Stimulated activated CD4-positive, alpha-beta T cell treated with anti-CD3 and anti-CD28 coated beads, Interleukin-15, amount 100 ng/mL, for 24 hours (primary cell): ENCODE results near the gene TBL1XR1.

Experiments used
- DNase-seq: peaks from one replicate; pipeline ENCODE4 v3.0.0-alpha.2; 2020

TBL1XR1 gene

DNA sequence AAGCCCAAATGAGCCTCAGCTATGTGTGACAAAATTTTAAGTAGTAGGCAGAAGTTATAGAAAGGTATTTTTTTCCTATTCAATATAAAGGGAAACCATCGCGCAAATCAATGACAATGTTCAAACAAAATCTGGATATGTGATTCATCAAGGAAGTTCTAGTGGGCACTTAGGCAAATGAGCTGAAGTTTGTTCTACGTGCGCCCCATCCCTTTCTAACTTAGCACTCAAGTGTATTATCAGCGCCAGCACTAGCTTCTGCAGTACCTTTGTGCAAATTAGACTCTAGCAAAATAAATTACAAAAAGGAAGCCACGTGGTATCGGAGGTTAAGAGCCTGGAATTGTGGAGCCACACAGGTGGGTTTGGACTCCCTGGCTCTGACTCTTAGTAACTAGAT, 91.1 kb downstream of the TBL1XR1 start:
- DNase-seq: no peak

DNA sequence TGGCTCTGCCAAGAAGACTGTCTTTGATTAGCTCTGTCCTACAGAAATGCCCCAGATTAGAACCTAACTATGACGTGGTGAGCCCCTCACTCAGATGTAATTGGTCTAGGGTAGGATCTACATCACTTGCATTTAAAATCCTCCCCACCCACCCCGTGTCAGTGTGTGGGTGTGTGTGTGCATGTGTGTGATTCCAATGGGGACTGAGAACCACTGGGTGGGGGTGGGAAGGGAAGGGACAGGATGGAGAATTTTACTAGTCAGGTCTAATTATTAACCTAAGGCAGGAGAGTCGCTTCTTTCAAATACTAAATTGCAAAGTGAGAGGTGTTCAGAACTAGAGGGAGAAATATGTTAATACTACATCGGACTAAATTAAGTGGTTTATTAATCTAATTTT, 91.7 kb downstream of the TBL1XR1 start:
- no peak for DNase-seq

DNA sequence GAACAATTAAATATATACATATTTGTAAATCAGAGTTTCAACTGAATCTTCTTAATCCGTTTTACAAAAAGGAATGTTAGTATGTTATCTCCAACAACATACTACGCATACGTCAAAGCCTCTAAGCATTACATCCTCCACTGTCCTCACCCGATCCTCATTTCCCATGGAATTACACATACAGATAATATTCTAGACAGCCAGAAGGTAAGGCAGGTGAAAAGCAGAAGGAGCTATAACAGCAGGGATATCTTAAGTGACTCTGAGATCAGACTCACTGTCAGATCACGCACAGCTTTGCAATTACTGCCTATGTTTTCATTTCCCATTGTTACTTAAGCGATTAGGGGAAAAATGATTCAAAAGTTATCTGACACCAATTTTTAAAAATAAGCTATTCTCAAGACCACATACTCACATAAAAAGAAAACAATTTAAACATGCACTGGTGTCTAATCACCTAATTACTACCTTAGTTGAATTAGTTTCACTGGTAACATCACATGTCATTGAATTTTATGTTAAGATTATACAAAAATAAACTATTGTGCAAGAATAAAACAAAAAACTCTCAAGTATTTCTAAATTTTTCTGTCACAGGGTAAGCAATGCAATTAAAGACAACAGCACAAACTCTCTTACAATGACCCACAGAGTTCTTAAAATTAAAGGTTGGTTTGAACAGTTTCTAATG, 92.8 kb downstream of the TBL1XR1 start:
- no peak for DNase-seq

DNA sequence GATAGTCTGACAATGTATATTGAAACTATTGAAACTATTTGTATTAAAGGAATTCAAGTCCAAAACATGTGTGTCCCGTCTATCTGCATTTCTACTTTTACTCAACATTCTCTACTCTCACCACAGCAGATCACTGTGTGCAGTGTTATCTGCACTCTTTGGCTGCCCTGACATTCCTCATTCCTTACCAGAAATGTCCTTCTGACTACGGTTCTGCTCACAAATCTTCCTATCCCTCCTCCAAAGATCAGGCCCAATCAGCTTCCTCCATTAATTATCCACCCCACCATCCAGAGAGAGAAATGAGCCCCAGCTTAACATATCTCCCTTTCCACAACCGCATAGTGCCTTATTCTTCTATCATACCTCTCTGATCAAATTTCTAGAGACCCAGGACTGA, 94.7 kb downstream of the TBL1XR1 start:
- no peak for DNase-seq

DNA sequence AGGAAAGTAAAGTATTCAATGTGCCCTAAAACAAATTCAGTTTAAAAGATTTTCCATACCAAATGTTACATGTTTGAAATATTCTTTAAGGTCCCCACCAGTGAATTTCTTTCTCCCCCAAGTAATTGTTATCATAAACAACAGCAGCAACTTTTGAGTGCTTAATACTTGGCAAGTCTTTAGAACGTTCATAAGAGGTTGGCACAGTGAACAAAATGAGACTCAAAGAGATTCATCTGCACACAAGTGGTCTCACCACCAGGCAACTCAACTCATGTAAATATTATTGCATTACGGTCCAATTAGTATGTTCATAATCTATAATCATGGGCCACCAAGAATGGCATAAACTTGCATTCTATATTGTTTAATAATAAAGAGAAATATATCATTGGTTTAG, 98.7 kb downstream of the TBL1XR1 start:
- DNase-seq: no peak

DNA sequence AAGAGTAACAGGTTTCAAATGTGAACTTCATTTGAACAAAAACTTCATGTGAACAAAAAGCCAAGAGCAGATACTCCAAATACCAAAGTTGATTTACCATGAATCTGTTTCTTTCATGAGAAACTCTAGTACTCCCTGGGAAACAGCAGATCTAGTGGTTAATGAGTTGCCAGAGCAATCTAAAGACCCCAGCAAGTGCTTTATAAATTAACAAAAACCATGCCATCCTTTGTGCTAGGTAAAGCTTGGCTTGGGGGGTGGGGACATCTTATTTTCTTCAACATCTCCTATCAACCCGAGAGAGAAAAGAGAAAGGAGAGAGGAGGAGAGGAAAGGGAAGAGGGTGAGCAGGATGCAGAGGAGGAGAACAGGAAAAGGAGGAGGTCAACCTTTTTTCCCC, 100.7 kb downstream of the TBL1XR1 start:
- no peak for DNase-seq

DNA sequence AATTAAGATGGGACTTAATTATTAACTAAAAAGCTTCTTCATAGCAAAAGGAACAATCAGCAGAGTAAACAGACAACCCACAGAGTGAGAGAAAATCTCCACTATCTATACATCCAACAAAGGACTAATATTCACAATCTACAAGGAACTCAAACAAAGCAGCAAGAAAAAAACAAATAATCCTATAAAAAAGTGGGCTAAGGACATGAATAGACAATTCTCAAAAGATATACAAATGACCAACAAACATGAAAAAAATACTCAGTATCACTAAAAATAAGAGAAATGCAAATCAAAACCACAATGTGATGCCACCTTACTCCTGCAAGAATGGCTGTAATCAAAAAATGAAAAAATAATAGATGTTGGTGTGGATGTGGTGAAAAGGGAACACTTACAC, 103.3 kb downstream of the TBL1XR1 start:
- no peak for DNase-seq

DNA sequence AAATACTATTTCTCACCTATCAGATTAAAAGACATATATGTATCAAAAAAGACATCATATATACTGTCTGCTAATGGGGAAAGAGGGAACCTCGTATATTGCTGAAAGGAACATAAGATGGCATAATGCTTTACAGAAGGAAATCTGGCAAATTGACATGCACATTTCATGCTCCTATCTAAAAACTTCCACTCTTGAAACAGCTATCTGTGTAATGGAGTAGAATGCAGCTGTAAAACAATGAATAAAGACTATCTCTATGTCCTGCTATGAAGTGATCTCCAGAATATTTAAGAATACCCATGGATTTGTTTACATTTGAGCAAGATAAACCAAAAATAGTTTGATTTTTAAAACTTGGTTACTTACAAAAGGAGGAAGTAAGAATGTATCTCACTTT, 107.4 kb downstream of the TBL1XR1 start:
- DNase-seq: no peak

DNA sequence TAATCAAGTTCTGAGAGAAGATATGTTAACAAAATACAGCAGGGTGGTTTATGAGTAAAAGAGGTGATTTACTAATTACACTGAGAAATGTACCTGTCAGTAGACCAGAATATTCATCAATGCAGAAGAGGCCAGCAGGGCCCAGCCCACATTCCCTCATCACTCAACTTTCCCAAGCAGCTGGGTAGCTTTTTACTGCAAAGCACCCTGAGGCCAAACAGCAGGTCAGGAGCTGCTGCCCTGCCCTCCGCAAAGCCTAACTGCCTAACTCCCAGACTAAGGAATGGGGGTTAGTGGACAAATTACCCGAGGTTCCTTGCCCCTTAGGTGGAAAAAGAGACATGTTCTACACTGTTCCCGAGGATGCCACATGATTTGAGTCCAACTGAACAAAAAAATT, 108.2 kb downstream of the TBL1XR1 start:
- DNase-seq: no peak

DNA sequence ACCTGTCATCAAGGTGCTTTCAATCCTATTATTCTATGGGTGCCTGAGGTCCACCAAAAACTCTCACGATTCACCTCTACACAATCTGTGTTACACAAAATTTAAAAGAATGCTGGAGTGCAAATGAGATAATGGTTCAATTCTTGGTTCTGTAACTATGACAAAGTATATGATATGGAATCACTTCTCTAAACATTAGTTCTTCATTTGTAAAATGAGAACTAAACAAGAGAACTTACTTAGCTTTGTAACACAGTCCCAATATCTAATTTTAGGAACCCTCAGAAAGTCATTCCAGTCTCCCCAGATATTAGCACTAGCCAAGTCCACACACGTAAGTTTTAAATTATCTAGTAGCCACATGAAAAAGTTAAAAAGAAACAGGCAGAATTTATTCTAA, 111.5 kb downstream of the TBL1XR1 start:
- DNase-seq: no peak

DNA sequence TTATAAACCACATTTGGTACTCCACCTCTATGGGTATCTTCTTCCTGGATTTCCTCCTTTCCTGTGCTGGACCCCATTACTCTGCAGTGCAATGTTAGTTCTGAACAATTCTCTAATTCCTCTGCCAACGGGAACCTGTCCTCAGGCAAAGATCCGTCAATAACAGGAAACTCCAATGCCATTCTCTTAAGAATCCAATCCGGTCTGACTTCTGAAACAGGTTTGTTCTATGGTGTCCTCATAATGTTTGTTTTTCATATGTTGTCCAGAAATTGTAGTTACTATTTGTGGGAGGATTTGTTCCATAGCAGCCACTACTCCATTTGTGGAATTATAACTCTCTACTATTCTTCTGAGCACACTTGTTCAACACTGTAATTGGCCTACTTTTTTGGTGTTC, 112.7 kb downstream of the TBL1XR1 start:
- no peak for DNase-seq

DNA sequence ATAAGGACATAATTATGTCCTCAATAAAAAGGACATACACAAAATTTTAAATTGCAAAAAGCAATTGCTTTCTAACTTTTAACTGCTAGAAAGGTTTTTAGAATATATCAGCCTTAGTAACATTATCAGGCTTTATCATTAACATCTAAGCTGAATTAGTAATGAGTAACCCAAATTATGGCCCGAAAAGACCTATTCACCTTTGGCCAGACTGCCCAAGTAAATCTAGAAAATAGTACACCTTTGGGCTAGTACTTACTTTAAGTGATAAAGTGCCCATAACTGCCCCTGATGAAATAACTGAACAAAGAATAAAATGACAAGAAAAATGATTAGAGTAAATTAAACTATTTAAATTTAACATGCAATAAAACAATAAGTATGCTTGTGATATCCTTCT, 117.2 kb downstream of the TBL1XR1 start:
- DNase-seq: no peak

DNA sequence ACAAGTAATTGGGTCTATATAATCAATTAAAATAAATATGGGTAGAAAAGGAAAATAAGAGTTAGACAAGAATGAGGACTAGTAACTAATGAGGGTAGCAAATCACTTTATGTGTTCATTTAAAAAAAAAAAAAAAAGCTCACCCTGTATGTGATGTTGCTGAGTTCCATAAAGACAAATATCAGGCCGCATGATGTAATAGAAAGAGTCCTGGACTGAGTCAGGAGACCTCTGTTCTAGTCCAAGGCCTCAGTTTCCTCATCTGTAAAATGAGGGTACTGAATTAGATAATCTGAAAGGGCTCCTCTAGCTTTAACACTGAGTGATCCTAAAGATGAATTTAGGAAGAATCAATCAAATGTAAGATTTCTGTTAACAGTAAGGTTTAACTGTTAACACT, 117.6 kb downstream of the TBL1XR1 start:
- no peak for DNase-seq

DNA sequence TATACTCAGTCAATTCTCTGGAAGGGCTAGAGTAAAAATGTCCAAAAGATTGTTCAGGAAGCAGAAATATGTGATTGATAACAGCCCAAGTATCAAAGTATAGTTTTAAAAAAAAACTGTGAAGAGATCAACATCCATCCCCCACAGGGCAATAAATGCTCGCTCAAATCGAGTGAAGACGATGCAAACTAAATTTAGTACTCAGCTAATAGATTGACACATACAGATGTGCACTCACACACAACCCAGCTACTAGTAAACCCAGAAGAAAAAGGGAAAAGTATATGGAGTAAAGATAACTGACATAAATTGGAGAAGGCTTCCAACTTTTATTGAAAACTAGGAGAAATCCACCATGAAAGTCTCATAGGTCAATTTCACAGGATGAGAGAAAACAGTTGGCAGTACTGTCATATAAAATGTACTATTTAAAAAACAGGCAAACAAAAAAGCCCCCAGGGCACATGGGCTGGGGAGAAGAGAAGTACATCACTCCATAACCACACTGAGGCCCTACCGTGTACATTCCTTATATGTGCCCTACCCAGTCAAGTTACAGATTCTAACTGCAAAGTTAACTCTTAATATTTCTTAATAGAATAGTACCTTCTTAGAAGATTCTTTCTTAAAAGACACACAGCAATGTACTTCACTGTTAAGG, 125.7 kb downstream of the TBL1XR1 start:
- DNase-seq: no peak

DNA sequence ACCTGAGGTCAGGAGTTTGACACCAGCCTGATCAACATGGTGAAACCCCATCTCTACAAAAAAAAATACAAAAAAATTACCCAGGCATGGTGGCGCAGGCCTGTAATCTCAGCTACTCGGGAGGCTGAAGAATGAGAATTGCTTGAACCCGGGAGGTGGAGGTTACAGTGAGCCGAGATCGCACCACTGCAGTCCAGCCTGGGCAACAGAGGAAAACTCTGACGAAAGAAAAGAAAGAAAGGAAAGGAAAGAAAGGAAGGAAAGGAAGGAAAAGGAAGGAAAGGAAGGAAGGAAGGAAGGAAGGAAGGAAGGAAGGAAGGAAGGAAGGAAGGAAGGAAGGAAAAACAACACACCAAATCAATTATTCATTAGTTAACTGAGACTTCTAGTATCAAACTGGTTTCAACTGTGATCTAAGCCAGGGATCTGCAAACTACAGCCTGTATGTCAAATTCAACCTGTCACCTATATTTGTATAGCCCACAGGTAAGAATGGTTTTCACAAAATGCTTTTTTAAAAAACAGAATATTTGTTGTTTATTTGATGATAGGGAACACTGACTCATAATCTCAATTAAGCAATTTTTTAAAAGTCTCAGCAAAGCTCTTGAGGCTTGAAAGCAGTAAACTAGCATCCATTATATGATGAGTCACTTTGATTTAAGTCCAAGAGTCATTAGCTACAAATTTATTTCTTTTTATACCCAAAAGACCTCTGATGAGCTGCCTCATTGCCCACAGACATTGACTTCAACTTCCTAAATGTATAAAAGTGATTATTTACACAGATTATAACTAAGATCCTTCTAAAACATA, 127.6 kb downstream of the TBL1XR1 start:
- no peak for DNase-seq

DNA sequence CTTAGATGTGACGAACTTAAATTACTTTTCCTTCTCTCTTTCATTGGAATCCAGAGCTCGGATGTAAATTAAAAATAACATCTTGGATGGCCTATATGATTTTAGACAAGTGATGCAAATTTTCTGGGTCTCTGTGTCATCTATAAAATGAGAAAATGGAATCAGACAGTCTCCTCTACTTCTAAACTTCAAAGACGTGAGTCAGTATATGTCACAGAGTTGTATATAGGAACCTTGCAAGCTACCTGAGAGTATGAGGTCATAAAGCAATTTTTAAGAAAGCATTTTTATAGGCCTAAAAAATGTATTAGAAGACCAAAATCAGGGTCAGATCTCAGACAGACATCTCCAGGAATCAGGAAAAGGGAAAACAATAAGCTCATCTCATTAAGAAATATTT, 128.3 kb downstream of the TBL1XR1 start:
- no peak for DNase-seq

DNA sequence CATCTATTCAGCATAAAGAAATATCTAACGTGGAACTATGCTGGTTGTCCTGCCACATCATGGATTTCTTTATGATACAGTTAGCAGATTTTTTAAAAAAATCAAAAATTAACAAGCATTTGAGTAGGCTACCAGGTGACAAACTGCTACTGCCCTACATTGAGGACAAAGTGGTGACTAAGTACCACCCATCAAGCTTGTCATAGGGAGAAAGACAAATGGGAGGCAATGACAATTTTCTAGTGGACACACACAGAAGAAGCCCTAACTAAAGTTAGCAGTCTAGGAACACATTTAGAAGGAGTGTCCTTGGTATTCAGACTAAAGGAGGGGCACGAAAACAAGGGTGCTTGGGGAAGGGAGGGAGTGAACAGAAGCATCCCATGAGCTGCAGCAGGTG, 131.2 kb downstream of the TBL1XR1 start:
- DNase-seq: no peak

DNA sequence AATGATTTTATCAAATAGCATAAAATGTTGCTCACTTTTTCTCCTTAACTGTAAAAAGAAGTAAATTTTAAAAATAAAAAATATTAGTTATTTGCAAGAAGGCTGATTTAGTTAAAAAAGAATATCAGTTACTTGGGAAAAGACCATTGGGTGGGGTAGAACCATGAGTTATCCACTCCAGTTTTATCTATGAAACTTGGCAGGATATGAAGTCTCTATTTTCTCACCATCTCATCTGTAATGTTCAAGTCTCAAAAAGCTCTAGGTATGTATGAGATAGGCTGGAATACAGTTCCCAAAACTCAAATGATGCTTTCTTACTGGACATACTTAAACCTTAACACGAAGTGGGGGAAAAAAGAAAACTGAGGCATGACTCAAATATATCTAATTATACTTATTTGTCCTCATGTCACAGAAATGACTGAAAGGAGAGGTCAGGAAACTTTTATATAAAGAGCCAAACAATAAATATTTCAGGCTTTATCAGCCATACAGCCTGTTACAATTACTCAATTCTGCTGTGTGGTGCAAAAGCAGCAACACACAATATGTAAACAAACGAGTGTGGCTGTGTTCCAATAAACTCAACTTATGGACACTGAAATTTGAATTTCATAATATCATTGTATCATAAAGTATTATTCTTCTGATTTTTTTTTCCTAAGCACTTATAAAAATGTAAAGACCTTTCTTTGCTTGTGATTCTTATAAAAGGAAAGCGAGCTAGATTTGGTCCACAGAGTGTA, 131.8 kb downstream of the TBL1XR1 start:
- no peak for DNase-seq

DNA sequence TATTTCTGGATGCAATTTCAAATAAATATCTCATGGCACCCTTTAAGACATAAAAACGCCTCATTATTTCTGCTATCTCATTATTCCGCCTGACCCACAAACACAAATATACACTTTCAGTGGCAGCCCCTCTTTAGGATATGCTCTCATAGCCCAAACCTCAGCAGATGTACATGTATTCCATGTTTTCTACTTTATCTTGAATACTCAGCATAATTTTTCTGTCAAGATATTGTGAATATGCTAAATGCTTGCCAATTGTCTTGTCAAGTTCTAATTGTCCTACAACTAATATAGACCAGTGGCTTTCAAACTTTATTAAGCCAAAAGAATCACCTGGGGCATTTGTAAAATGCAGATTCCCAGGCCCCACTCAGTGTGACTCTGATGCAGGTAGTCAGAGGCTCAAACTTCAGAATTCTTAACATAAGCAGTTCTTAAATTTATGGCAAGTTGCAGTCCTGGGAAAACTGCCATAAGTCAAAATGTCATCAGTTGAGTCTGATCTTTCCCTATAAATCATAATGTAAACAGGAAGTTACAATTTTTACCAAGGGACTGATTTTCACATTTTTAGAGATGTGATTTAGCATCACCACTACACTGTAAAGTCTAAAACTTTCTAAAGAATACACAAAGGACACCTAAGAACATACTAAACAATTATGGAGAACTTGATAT, 135.1 kb downstream of the TBL1XR1 start:
- no peak for DNase-seq

DNA sequence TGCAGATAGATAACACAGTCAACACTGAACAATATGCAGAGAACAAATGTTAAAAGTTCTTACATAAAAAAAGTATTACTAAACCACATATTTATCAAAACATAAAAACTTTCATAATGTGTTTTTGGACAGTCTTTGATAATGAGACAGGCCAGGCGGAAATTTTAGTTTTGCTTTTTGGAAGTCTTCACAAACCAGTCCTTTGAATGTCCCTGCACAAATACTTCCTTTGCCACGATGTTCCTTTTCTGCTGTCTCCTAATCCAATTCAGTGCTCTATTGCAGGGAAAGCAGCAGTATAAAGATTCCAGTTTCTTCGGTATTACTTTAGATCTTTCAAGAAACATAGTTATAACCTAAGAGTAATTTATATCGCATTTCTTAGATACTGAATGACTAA, 135.9 kb downstream of the TBL1XR1 start:
- DNase-seq: no peak

DNA sequence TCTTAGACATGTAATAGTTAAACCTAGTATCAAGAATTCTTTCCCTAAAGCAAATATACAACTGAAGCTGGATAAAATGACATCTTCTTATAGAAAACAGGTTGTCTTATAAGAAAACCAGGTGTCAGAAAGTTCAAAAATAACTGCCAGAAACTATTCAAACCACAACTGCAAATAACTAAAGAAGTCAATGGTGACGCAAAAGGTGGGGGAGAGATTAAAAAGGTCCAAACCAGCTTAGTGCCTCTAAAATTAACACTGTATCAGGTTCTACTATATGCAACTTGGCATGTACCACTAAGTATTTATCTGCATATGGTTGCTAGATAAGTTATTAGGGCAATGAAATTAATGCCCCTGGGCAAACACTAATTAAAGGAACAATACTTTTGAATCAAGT, 136.8 kb downstream of the TBL1XR1 start:
- no peak for DNase-seq

DNA sequence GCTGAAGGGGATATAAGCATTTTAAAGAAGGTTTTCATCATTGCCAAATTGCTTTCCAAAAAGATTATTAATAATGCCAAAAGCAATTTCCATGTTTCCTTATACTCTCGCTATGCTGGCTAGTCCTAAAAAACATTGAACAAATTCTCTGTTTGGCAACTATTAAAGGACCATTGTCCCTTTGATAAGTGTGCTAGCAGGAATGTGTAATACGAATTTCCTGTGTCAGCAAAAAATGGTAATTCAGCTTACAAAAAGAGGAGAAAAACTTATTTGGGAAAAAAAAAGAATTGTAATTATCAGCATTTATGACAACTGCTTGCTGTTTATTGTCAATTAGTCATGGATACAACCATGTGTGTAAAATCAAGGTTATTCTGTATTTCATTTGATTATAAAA, 138.6 kb downstream of the TBL1XR1 start:
- no peak for DNase-seq

DNA sequence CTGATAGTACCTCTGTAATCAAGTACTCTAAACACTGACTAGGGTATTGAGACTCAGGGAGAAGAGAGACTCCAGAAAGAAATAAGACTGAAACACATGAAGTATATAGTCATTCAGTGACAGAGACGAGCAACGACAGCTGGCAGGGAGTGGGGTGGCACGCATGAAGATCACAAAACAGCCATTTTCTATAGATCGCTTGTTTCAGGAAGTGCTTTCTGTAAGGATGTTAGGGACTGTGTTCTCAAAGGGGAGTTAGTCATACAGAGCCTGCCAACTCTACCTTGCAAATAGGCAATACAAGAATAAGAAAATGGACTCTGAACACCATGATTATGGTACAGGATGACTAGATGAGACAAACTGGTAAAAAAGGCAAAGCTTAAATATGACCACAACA, 139.5 kb downstream of the TBL1XR1 start:
- DNase-seq: peak; percentile 61
